Muscle of arm (tissue), 12 donors: ENCODE measurements around the gene LPCAT1. TPM values are rescaled to one million over a fixed set of nuclear protein-coding genes. Genes with fewer than 3 reads are reported as not detected.

Experiments used
- DNase-seq: peaks from one replicate; pipeline ENCODE4 v3.0.0-alpha.2; 2013
- polyA plus RNA-seq, 12 donors: library from polyadenylated mRNA; unstranded; fragments of 120-200 nt; gene quantifications; one replicate each; pipeline ENCODE4 v1.2.1, GENCODE V29; 2013; ENCODE audit not compliant: insufficient read length in 12 of 12

Gene LPCAT1
- polyA plus RNA-seq, 12 donors: 25.7 to 47.3 (median 35.2) TPM; not detected in 1

DNA sequence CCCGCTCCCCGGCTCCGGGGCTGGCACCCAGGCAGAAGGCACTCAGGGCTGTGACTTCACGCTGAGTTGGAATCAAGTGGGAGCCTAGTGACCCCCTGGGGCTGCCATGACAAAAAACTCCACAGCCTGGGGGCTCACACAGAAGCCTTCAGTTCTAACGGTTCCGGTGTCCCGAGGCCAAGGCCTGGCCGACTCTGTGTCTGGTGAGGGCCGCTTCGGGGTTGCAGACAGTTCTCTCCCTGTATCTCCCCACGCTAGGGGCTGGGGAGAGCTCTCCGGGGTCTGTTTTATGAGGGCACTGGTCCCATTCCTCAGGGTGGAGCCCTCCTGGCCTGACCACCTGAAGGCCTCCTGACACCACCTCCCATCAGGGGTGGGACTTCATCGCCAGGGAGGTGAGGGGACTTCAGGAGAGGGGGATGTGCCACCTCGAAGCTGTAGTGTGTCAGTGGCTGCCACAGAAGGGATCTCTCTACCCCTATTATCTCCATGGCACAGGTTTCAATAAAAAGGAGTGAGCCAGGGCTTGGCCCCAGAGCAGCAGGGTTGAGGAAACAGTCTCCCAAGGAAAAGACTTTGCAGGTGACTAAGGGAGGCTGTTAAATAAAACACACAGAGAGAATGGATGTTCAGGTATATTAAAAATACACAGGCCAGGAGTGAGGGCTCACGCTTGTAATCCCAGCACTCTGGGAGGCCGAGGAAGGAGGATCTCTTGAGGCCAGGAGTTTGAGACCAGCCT lies 77.0 kb downstream of the LPCAT1 start:
- DNase-seq: no peak

DNA sequence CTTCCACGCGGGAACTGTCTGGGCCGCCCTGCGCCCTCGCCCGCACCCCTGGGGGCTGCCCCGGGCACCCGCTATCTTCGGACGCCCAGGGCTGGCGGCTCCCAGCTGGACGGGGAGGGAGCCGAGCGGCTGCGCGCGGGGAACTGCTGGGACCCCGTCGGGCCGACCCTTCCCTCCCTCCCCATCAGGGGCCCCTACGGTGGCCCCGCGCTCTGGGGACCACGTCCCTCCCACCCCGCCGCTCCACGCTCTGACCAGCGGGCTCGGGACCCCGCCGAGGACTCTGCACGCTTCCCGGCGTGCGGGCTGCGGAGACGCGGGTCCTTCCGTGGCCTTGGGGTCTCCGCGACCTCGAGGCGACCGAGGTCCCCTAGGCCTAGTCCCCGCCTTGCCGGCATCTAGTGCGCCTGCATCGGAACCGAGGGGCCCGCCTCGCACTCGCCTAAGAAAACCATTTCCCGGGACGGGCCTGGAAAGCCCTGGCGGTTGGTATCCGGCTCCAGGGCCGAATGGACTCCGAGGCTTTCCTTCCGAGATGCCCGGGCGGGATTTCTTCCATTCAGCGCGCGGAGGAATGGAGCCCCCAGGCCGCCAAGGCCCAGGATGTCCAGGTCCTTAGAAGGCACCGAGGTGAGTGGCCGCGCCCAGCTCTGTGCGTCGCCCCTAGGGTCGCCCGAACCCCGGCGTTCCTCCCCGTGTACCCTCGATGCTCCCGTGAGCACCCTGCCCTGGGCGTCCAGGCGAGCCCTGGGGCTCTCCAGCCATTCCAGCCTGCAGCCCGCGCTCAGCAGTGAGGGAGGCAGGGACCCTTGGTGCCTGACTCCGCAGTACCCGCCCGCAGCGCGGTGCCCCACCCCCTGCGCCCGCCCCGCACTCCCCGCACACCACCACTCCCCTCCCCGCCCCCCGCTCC lies 77.8 kb downstream of the LPCAT1 start:
- no peak for DNase-seq

DNA sequence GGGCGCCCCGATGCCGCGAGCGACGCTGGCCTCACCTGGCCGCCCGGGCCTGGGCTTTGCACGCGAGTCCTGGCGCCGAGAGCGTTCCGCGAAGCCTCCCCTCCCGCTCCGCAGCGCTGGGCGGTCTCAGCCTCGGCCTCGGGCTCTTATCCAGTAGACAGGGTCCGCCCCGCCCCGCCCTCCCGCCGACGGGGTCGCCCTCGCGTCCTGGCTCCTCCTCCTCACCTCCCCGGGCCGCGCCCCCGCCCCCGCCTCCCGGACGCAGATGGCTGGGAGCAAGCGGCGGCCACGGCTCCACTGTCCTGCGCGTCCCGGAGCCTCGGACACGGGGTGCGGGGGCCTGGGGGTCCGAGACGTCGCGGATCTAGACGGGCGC lies 78.5 kb downstream of the LPCAT1 start, which contains the start of gene SLC6A3:
TSS of gene SLC6A3 (minus strand) at position 128 of the 376 bp plus-strand sequence. CDS start 2,243 bp downstream, outside the sequence.
- DNase-seq: peak; percentile 20

DNA sequence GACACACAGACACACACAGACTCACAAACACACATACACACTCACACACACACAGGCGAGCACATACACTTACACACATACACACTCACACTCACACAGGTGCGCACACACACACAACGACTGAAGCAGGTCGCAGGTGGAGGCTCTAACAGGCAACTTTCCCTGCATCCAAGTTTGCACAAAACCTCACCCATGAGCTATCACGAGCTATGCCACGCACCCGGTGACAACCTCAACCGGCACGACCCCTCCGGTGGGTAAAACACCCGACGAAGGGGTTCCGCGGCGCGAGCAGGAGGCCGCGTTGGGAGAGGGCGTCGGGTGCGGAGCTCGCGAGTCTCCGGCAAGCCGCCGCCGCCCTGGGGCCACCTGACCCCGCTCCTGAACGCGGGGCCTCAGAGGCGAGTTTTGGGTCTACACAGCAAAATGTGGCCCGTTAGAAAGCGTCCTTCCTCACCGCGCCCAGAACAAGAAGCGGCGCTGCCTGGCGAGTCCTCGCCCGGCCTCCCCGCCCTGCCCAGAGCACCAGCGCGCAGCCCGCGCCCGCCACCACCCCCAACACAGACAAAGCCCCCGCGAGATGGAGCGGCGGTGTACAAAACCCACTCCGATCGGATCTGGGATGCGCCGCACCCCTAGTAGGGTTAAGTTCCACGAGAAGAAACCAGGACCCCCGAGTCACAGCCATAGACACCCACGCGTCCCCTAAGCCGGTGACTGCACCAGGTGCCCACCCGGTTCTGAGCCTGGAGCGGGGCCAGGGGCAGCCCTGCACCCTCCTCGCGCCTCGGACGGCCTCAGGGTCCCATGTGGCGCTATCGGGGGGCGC lies 79.2 kb downstream of the LPCAT1 start:
- no peak for DNase-seq

DNA sequence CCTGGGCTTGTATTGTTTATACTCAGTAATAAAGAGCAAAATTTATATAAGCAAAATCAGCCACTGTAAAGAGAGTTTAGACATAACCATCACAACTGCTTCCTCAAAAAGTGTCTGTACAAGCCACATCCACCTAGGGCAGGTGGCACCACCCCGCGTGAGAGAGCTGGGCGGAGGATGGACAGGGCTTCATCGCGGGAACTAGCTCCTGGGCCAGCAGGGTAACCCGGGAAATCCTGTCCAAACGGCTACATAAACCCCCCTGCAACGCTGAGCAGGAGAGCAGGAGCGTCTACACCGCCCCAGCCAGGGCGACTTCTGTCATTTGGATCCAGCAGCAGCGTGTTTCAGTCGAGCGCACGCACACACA lies 79.8 kb downstream of the LPCAT1 start:
- DNase-seq: no peak

DNA sequence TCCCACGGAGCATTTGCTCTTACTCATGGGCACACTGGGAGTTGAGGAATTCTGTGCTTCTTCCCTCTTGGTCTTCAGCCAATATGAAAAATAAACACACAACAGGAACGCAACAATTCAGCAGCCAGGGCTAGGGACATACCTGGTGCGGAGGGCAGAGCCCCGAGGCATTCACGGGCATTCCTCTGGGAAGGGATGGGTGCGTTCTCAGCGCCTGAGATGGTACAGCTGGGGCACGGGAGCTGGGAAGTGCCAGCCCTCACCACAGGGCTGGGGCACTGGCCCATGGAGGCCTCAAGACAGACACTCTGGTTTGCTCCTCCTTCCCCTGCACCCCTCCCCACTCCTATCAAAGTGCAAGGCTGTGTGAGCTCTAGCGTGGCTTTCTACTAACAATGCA lies 80.6 kb downstream of the LPCAT1 start:
- no peak for DNase-seq

DNA sequence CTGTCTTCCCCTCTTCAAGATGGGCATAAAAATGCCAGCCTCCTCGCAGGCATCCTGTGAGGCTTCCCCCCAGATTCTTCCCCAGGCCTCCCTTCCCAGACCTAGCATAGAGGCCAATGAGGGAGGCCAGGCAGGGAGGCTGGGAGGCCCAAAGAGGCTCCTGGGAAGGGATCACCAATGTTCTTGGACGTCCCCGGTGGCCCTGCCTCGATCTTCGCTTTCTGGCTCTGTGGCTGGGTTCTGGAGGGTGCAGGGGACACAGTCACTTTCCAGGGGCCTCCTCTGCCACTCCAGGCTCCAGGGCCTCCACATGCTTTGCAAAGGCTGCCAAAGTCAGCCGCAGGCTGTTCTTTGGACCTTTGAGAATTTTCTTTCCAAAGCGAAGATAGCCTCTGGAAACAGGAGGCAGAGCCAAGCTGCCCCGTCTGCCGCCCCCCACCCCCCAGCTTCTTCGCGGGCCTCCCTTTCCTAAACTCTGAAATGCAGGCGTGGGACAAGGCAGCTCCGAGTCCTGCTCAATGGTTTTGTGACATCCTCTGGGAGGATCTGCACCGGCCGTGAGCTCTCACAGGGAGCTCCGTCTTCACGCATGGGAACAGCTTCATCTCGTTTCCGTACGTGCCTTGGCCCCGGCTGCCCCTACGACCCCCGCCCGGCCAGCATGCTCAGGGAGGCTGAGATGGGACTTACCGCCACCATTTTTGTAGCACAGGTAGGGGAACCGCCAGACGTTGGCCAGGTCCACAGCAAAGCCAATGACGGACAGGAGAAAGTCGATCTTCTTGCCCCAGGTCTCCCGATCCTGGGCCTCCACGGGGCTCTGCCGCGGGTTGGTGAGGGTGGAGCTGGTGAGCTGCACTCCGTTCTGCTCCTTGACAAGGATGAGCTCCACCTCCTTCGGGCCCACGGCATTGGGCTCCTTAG lies 81.3 kb downstream of the LPCAT1 start:
- no peak for DNase-seq

DNA sequence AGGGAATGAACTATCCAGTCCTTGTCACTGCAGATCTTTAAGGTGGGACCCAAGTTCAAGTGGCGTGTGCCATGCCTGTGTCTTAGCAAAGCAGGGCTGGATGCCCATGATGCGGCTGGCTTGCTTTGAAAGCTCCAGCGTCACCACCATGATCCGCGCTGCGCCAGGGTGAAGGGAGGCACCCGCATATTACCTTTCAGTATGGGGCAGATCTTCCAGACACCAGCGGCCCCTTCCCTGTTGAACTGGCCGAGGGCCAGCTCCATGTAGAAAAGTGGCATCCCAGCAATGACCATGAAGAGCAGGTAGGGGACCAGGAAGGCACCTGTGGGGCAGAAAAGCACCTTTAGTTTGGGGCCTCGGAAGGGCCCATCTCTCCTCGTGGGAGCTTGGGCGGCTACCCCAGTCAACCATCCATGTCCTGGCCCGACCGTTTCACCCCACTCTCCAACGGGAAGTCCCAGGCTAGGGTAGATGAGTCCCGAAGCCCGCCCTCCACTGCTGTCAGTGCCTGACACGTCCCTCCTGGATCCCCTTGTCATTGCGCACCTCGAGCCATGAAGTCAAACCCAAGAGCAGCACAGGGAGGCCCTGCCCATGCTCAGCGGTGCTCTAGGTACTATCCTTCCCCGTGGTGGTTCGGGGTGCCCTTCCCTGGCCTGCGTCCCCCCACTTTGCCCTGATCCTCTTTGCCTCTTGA lies 82.4 kb downstream of the LPCAT1 start:
- no peak for DNase-seq

DNA sequence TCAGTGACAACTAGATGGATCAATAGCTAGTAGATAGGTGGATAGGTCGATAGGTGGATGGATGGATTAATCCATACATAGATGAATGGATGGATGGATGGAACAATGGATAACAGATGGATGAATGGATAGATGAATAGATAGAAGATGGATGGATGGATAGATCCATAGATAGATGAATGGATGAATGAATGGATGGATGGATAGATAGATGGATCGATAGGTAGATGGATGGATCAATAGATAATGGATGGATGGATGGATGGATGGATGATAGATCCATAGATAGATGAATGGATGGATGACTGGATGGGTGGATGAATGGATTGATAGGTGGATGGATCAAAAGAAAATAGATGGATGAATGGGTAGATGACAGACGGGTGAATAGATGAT lies 83.7 kb downstream of the LPCAT1 start:
- DNase-seq: no peak

DNA sequence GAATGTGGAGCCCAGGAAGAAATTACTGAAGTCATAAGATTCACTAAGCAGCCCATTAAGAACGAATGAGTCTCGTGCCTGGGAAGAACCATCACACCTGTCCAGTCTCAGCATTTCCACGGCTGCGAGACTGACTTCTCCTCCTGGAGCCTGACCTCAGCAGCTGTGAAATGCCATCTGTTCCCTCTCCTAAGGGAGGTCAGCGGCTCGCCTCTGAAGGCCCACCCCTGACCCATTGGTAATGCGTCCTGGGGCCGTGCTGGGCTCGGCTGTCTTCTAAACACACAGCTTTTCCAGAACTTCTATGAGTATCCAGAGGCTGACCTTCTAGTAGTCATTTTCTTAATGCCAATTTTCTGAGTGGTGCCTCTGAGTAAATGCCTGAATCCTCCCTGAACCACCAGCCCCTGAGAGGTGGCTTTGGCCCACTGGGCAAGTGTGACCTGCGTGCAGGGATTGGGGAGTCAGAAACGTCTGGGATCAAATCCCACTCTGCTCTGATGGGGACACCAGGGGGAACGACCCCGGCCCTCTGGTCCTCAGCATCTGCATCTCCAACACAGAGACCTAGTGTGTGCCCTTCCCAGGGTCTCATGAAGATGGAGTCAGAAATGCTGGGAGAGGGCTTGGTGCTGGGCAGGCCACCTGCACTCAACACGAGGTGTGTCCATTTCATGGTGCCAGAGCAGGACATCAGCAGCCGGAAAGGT lies 84.2 kb downstream of the LPCAT1 start:
- DNase-seq: no peak

DNA sequence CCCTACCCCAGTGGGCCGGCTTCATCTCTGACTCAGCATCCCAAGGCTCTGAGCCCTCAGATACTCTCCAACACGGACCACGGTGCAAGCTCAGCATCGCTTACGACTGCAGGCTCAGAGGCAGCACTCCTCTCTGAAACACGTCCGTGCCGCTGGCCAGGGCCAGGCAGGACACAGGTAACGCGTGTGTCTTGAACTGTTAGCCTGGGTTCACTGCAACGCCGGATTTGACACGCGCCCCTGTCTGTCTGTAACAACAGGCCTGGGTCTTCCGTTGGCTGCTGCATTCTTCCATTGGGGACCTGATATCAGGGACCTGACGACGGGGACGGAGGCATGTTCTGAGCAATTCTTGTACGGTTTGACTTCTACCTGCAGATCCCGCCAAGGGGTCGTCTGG lies 84.9 kb downstream of the LPCAT1 start:
- DNase-seq: no peak

DNA sequence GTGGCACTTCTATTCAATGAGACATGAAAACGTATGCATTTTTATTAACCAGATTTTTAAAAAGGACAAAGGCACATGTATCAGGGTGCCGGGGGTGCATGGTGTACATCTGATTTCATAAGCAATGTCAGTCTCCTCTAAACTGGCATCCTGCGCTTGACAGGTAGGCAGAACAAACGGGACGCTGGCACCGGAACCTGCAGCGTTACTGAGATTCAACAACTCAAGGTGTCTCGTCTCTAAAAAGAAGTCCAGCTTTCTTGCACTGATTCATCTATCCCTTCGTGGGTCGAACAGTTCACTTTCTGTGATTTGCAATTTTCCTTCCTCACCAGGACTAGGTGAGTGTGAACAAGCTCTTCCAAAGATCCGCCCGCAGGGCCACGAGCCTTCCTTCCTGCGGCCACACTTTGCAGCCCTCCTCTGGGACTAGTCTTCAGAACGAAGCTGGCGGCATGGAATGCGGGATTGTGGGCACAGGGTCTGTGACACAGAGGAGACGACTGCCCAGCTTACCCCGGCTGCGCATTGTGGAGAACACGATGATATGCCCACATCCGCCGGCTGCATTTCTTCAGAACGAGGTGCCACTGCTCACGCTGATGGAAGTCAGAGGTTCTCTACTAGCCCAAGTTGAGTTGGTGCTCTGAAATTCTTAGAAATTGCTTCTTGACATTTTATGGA lies 85.7 kb downstream of the LPCAT1 start:
- no peak for DNase-seq

DNA sequence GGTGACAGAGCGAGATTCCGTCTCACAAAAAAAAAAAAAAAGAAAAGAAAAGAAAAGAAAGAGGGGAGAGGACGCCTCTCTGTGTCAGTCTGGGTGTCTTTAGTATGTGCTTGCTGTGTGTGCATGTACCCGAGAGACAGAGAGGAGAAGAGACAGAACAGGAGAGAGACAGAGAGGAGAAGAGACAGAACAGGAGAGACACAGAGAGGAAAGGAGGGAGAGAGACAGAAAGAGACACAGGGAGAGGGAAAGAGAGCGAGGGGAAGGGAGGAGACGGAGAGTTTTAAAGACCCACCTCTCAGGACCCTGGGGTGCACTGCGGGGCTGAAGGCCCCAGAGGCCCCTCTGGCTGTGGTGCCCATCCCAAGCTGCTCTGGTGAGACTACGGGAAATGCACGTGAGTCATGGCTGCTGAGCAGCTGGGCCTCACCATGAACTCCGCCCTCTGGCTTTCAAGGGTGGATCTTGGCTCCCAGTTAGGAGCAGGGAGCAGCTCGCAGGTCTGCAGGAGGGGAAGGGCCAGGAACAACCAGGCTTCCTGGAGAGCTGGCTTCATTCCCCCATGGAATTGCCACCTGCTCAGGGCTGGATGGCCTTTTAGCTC lies 86.4 kb downstream of the LPCAT1 start:
- no peak for DNase-seq

DNA sequence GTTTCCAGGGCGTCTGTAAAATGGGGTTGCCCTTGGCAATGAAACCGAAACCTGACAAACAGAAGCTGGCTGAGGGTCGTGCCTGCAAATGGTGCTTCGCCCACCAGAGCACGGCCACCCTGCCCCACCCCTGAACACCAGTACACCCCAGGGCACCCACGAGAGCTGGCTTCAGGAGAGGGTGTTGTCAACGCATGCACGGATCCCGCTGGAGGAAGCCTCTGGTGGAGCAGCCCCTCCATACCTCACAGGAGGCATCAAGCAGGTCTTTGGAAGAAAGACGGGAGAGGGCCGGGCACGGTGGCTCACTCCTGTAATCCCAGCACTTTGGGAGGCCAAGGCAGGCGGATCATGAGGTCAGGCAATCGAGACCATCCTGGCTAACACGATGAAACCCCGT lies 87.1 kb downstream of the LPCAT1 start:
- no peak for DNase-seq

DNA sequence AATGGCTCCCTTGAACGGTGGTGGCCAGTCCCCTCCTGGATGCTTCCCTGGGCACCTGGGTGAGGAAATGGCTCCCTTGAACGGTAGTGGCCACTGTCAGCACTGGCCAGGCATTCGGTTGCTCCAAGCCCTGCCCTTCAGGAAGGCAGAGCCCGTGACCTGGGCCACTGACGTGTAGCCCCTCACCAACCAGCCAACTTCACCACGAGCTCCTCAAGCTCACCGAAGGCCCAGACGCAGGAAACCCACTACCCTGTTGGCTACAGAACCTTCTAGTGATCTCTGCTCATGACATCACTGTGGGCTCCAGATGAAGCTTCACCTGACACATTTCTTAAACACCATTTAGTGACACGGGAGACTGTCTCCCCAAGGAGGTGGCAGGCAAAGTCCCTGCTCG lies 87.7 kb downstream of the LPCAT1 start:
- DNase-seq: no peak

DNA sequence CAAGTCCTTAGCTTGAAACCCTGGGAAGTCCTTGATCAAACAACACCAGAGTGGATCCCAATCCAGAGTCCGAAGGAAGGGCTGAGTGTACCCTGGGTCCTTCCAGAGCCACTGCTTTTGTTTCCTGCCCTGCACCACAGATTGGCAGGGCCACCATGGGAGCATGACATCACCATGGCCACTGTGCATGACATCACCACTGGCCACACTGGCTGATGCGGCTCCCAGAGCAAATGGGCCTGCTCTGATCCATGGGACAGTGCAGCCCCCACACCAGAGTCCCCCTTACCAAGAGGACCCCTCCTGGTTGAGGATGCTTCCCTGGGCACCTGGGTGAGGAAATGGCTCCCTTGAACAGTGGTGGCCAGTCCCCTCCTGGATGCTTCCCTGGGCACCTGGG lies 88.4 kb downstream of the LPCAT1 start:
- DNase-seq: no peak

DNA sequence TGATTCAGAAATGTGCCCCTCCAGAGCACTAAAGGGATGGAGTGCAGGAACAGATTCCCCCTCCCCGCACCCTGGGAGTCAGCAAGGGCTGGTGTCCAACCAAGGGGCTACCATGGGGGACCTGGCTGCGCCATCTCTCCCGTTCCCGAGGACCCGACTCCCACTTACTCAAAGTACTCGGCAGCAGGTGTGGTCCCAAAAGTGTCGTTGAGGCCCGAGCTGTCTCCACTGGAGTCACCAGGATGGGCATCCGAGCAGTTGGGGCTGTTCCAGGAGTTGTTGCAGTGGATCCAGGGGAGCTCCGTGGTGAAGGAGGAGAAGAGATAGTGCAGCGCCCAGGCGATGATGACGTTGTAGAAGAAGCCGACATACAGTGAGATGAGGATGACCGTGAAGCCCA lies 91.5 kb downstream of the LPCAT1 start:
- DNase-seq: no peak

DNA sequence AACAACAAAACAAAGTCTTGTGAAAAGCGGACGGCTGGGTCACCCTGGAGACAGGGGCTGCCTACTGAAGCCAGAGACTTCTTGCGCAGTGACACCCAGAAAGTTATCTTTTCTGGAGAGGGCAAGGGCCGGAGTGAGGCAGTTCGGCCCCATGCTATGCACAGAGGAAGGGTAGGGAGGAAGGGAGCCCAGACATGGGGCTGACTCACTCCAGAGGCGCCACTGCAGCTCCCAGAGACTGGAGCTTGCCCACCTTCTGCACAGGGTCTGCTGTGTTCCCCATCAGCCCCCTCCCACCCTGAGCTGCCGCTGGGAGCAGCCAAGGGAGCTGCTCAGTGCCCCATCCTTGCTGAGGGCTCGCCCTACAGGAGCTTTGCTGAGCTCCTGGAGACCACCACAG lies 91.9 kb downstream of the LPCAT1 start:
- DNase-seq: no peak
